Mesodermal cell (in vitro differentiated cells): Measurements from ENCODE around the gene PPEF2.
"Not testable (repeated sequence)": the region's sequence is repeated elsewhere in the genome, so short reads cannot be mapped to it uniquely, and the experiment has no call there.

ENCODE experiments used
- H3K27ac ChIP-seq: 2 replicates; pipeline ENCODE4 v1.7.0; 2013; ENCODE audit warnings: mild to moderate bottlenecking, low read depth, low read length, moderate library complexity; ENCODE audit not compliant: severe bottlenecking
- H3K36me3 ChIP-seq: 2 replicates; pipeline ENCODE4 v1.7.1; 2013; ENCODE audit warnings: mild to moderate bottlenecking, low read length, moderate library complexity; ENCODE audit not compliant: control insufficient read depth, insufficient read depth
- H3K4me1 ChIP-seq: one replicate; pipeline ENCODE4 v1.7.1; 2013; ENCODE audit warnings: mild to moderate bottlenecking, low read length; ENCODE audit not compliant: insufficient read depth, control insufficient read depth, poor library complexity, severe bottlenecking
- H3K4me3 ChIP-seq: 2 replicates; pipeline ENCODE4 v1.7.0; 2013; ENCODE audit warnings: low read length, control low read depth, mild to moderate bottlenecking; ENCODE audit not compliant: insufficient read depth, poor library complexity, severe bottlenecking; ENCODE audit errors: extremely low read depth
- H3K9me3 ChIP-seq: 2 replicates; pipeline ENCODE4 v1.7.1; 2013; ENCODE audit warnings: mild to moderate bottlenecking, low read length, moderate library complexity; ENCODE audit not compliant: control insufficient read depth
- whole genome bisulfite sequencing, 2 experiments: methylation state at CpG; one replicate each; pipeline ENCODE4 v1.1.5; 2013; ENCODE audit warnings: missing lambda C conversion rate in 2 of 2; ENCODE audit not compliant: insufficient coverage in 2 of 2; 5-methylcytosine and 5-hydroxymethylcytosine counted together

Gene PPEF2

DNA sequence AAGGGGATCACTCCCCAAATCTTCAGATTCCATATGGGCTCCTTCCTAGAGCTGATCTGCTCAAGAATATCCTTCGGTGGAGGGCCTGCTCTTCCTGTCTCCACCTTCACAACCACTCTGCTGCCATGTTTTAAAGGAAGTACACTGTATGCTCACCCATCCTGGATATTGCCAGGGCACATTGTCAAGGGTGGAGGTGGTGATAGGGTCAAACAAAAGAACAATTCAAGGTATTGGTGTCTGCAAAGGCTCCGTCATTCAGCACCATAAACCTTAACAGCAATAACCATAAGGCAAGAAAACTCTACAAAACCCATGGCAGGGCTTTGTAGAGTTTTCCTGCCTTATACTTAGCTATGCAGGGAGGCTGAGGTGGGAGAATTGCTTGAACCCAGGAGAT is 19.7 kb upstream of the PPEF2 start:
- Histone ChIP-seq H3K27ac (no peak overlapping the region), H3K9me3 (no peaks in the 10 kb centered on the region), H3K4me3 (no peak overlapping the region), H3K36me3 (peaks cover 7% of the 10 kb centered on the region), H3K4me1 (no peaks in the 10 kb centered on the region)
- WGBS, 2 experiments, result 100% methylated on average over 1 of the region's 2 CpGs; no CpG with 5 or more reads in 1 of the 2 experiments

DNA sequence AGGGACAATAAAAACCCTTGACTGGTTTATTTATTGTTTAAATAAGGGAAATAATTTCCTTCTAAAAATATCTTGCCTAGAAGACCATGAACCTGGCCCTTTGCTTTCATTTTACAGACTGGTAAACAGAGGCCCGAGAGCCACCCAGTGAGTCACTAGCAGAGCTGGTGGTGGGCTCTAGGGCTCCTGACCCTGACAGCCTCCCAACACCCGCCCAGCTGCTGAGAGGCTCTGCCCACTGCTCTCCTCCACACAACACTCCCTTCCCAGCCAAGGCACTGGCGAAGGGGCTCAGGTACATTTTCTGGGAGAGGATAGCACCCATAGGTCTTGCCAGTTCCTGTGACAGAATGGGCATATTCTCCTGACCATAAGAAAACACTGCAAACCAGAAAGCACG is 18.1 kb upstream of the PPEF2 start:
- H3K9me3 ChIP-seq, result no peaks in the 10 kb centered on the region
- H3K4me3 ChIP-seq, result no peak overlapping the region
- no peak overlapping the region for H3K27ac ChIP-seq
- no peaks in the 10 kb centered on the region for H3K4me1 ChIP-seq
- WGBS, 2 experiments, result 96 to 100% methylated on average over 3 to 4 of the region's 4 CpGs
- H3K36me3 ChIP-seq, result peaks cover 7% of the 10 kb centered on the region

DNA sequence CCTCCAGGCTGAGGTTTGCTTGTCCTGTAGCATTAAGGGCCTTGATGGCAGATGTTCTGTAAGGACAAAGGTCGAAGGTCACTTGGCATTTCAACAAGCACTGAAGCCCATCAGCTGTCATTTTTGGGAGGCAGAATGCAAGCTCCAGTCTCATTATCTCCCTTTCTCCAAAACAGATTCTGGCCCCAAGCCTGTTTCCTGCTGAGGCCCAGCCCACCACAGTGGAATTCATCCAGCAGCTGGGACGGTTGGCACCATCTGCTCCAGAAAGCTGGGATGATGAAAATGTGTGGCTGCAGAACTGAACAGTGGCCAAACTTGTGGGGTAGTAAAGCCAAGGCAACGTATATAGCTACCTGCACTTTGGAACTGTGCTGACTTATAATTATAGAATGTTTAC is 17.7 kb upstream of the PPEF2 start:
- Histone ChIP-seq H3K4me1 (no peaks in the 10 kb centered on the region), H3K36me3 (peaks cover 7% of the 10 kb centered on the region), H3K27ac (no peak overlapping the region), H3K9me3 (no peaks in the 10 kb centered on the region), H3K4me3 (no peak overlapping the region)
- WGBS, 2 experiments, result 71 to 94% methylated on average over 1 to 2 of the region's 3 CpGs

DNA sequence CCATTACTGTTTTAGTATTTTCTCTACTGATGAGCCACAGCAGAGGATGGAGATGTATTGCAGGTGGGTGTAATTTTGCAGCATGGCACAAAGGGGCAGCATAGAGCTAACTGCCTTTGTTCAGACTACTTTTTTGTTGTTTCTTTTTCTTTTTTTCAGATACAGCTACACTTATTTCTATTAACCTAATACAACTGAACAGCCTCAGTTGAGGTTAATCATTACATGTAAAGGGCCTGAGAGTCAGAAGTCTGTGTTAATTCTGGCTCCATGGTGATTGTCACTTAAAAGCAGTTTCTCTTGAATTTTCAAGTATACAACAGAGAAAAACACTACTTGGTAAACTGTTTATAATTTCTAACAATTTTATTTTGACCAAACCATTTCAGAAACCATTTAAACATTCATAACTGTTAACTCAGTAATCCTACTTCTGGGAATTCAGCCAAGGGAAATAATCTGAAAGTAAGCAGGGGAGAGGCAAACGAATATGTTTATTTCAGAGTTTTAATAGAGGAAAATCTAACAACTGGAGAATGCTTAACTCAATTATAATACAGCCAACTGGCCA is 13.9 kb upstream of the PPEF2 start:
- WGBS, 2 experiments, result no CpG with 5 or more reads among the region's 1 CpG
- H3K27ac ChIP-seq, result no peak overlapping the region
- H3K4me3 ChIP-seq, result no peak overlapping the region
- H3K4me1 ChIP-seq, result no peaks in the 10 kb centered on the region
- peaks cover 4% of the 10 kb centered on the region for H3K9me3 ChIP-seq
- H3K36me3 ChIP-seq, result peaks cover 7% of the 10 kb centered on the region

DNA sequence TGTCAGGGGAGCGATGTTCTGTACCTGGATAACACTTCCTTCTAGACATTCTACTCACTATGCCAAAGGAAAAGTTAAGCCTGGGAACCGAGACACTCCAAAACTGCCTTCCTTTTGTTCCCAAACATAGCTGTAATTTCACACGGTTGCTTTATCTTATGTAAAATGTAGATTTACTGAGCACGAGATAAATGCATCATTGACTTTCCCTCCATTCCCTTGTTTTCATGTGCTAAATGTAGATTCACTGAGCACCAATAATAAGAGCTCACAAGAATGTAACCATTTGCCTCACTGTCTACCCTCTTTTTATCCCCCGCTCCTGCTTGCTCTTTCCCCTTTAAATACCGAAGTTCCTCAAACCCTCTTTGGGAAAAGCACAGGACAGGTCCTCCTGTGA is 10.7 kb upstream of the PPEF2 start:
- no peaks in the 10 kb centered on the region for H3K4me1 ChIP-seq
- 76 to 93% methylated on average over 3 to 5 of the region's 6 CpGs for WGBS, 2 experiments
- peaks cover 5% of the 10 kb centered on the region for H3K9me3 ChIP-seq
- H3K4me3 ChIP-seq, result no peak overlapping the region
- H3K27ac ChIP-seq, result no peak overlapping the region
- no peaks in the 10 kb centered on the region for H3K36me3 ChIP-seq

DNA sequence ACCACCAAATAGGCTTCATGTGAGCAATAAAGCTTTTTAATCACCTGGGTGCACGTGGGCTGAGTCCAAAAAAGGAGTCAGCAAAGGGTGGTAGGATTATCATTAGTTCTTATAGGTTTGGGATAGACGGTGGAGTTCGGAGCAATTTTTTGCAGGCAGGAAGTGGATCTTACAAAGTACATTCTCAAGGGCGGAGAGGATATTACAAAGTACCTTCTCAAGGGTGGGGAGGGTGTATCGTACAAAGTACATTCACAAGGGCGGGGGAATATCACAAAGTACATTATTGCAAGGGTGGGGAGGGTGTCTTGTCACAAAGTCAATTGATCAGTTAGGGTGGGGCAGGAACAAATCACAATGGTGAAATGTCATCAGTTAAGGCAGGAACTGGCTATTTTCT is 8.6 kb upstream of the PPEF2 start:
- H3K4me1 ChIP-seq, H3K36me3 ChIP-seq, H3K9me3 ChIP-seq, H3K27ac ChIP-seq, H3K4me3 ChIP-seq: not testable (repeated sequence)
- 91 to 100% methylated on average over 4 to 6 of the region's 6 CpGs for WGBS, 2 experiments

DNA sequence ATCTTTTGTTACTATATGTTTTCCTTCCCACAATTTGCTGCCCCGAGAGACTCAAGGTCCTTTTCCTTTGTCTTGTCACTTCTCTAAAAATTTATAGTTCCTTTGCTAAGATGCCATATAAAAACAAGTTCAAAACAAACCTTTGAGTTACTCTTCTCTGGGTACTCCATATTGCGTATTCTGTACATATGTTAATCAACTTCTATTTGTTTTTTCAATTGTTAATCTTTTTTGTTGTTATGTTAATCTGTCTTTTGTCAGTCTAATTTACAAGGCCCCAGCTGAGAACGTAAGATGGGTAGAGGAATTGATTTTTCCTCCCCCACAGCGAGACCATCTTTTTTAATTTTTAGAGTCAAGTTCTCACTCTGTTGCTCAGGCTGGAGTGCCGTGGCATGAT is 7.2 kb upstream of the PPEF2 start:
- Histone ChIP-seq H3K4me3 (no peak overlapping the region), H3K27ac (no peak overlapping the region), H3K9me3 (peaks cover 5% of the 10 kb centered on the region), H3K36me3 (no peaks in the 10 kb centered on the region), H3K4me1 (no peaks in the 10 kb centered on the region)
- 94 to 100% methylated on average over 2 to 3 of the region's 5 CpGs for WGBS, 2 experiments

DNA sequence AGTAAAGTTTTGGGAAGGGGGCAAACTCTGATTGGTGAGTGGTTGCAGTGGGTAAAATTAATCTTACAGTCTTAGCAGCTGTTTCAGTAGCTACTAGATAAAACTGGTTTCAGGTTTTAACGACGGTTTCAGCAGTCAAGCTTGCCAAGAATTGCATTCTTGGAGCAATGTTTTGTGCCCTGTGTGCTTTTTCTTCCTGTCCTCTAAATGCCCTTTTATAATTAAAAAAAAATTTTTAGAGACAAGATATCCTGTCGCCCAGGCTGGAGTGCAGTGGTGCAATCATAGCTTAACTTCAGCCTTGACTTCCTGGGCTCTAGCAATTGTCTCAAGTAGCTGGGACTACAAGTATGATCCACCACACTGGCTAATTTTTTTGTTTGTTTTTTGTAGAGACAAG is 6.3 kb upstream of the PPEF2 start:
- peaks cover 5% of the 10 kb centered on the region for H3K9me3 ChIP-seq
- WGBS, 2 experiments, result 90 to 100% methylated on average over 2 to 3 of the region's 3 CpGs
- no peak overlapping the region for H3K4me3 ChIP-seq
- H3K27ac ChIP-seq, result no peak overlapping the region
- H3K4me1 ChIP-seq, result no peaks in the 10 kb centered on the region
- no peaks in the 10 kb centered on the region for H3K36me3 ChIP-seq

DNA sequence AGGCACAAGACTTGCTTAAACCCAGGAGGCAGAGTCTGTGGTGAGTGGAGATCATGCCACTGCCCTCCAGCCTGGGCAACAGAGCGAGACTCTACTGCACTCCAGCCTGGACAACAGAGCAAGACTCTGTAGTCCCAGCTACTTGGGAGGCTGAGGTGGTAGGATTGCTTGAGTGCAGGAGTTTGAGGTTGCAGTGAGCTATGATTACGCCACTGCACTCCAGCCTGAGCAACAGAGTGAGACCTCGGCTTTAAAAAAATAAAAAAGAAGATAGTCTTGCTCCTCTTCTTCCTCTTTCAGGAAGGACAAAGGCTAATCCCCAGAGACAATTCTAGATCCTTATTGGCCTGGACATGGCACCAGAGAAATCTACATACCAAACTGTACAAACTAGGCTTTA is 5.7 kb upstream of the PPEF2 start:
- no peaks in the 10 kb centered on the region for H3K36me3 ChIP-seq
- no peaks in the 10 kb centered on the region for H3K4me1 ChIP-seq
- H3K4me3 ChIP-seq, result no peak overlapping the region
- no peak overlapping the region for H3K27ac ChIP-seq
- H3K9me3 ChIP-seq, result peaks cover 5% of the 10 kb centered on the region
- WGBS, 2 experiments, result 80 to 100% methylated on average over 1 to 2 of the region's 3 CpGs

DNA sequence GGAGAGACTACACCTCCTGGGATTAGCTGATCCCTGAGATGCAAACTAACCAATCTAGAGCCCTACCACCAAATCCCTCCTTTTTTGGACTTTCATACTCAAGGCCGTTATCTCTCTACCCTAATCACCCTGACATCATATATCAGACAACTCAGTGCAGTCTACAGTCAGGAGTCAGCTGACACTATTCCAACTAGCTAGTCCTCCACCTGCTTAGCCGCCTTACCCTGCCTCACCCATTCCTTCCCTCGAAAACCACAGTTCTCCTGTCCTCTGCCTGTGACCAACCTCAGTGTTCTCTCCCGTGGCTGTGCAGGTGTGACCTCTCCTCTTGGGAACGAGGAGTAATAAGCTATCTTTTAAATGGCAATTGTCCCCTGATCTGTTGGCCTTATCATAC is 1.8 kb upstream of the PPEF2 start:
- no peaks in the 10 kb centered on the region for H3K36me3 ChIP-seq
- H3K4me3 ChIP-seq, result no peak overlapping the region
- H3K4me1 ChIP-seq, result no peaks in the 10 kb centered on the region
- WGBS, 2 experiments, result 83 to 86% methylated on average over 3 to 5 of the region's 5 CpGs
- H3K9me3 ChIP-seq, result no peaks in the 10 kb centered on the region
- H3K27ac ChIP-seq, result no peak overlapping the region

DNA sequence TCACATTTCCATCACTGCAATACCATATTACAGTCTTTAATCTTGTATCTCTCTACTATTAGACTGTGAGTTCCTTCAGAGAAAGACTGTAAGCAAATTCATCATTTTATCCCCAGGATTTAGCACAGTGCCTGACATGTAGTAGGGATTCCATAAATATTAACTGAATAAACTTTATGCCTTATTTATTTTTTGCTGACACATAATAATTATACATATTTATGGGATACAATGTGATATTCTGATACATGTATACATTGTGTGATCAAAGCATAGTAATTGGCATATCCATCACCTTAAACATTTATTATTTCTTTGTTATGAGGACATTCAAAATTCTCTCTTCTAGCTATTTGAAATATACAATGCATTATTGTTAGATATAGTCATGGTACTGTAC is 3.7 kb downstream of the PPEF2 start:
- H3K4me1 ChIP-seq, result no peaks in the 10 kb centered on the region
- no peaks in the 10 kb centered on the region for H3K36me3 ChIP-seq
- H3K4me3 ChIP-seq, result no peak overlapping the region
- no peaks in the 10 kb centered on the region for H3K9me3 ChIP-seq
- H3K27ac ChIP-seq, result no peak overlapping the region
